Transverse colon (tissue), 3 donors: Measurements from ENCODE around the gene KRTAP3-2.

Experiments
- CTCF ChIP-seq, 5 experiments: fragments of 200-600 bp in 3 of 5; fragments of 450-650 bp in 2 of 5; sonication (generic) in 3 of 5; IDR thresholded peaks; 1 replicate in 2 of 5; 2 replicates in 3 of 5; pipeline ENCODE4 v1.5.1; 2016 to 2017; ENCODE audit warnings: antibody characterized with exemption in 5 of 5, inconsistent platforms in 3 of 5, mild to moderate bottlenecking in 2 of 5, moderate library complexity in 1 of 5
- POLR2A ChIP-seq: fragments of 450-650 bp; IDR thresholded peaks from one replicate; pipeline ENCODE4 v1.6.1; 2016; ENCODE audit warnings: antibody characterized with exemption, mild to moderate bottlenecking, moderate library complexity

DNA sequence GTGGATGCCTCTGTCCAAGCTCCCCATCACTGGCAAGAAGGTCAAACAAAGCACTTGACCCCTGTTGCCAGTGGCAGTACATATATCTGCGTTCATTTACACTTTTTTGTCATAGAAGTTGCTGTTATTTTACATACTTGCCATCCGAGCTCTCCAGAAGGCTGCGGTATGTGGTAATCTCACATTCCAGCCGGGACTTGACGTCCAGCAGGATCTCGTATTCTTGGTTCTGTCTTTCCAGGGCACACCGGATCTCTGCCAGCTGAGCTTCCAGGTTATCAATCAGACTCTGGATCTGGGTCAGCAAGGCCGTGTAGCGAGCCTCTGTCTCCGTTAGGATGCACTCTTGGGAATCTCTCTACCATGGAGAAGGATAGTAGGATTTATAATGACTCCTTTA, 39.6 kb downstream of the KRTAP3-2 start:
- TF ChIP-seq CTCF (IDR thresholded peaks at IDR 0.05), result no peak
- no peak for TF ChIP-seq POLR2A
